Fibroblast of the aortic adventitia (primary cell): ENCODE data around the gene PTRH2. TPM values are rescaled to one million over a fixed set of nuclear protein-coding genes. Genes with fewer than 3 reads are reported as not detected.
A peak's percentile ranks its signal among the peaks of the same experiment; 100 is the strongest.

Experiments
- DNase-seq: peaks from one replicate; pipeline ENCODE4 v3.0.0-alpha.2; 2010; ENCODE audit warnings: low read depth
- H3K4me3 ChIP-seq: 2 replicates; pipeline ENCODE4 v1.5.1; 2011; ENCODE audit warnings: low read depth, mild to moderate bottlenecking, control low read depth, low read length, moderate library complexity
- CTCF ChIP-seq: IDR thresholded peaks from 2 replicates; pipeline ENCODE4 v1.5.1; 2011; ENCODE audit warnings: mild to moderate bottlenecking, low read length, control low read depth, inconsistent platforms; ENCODE audit not compliant: insufficient read depth
- total RNA-seq: library from RNA; depleted of rRNA; stranded (reverse); fragments of >200 nt; gene quantifications from 2 replicates; pipeline ENCODE4 v1.2.3, GENCODE V29; 2012; ENCODE audit warnings: low replicate concordance

Gene PTRH2
- total RNA-seq, 1 donor, result 21.7 TPM

- no peak for DNase-seq
- TF ChIP-seq CTCF, result no peak
- H3K4me3 ChIP-seq, result no peak overlapping the region
Measured at GRCh38 chr17:59751955-59752413, 44.8 kb upstream of the PTRH2 start.

- no peak for DNase-seq
- TF ChIP-seq CTCF, result no peak
- H3K4me3 ChIP-seq, result no peak overlapping the region
Measured at GRCh38 chr17:59748591-59748990, 41.4 kb upstream of the PTRH2 start.

- peak; percentile 64 for TF ChIP-seq CTCF
- peak; percentile 84 for DNase-seq
- H3K4me3 ChIP-seq, result no peak overlapping the region
Measured at GRCh38 chr17:59746849-59747445, 39.7 kb upstream of the PTRH2 start.

GRCh38 chr17:59745040-59745439 lies 37.8 kb upstream of the PTRH2 start:
- no peak for TF ChIP-seq CTCF
- no peak overlapping the region for H3K4me3 ChIP-seq
- DNase-seq, result no peak

GRCh38 chr17:59743842-59744241 lies 36.6 kb upstream of the PTRH2 start:
- no peak for DNase-seq
- no peak overlapping the region for H3K4me3 ChIP-seq
- no peak for TF ChIP-seq CTCF

- no peak overlapping the region for H3K4me3 ChIP-seq
- no peak for DNase-seq
- TF ChIP-seq CTCF, result no peak
Measured at GRCh38 chr17:59737324-59737723, 30.1 kb upstream of the PTRH2 start.

- TF ChIP-seq CTCF, result no peak
- no peak overlapping the region for H3K4me3 ChIP-seq
- no peak for DNase-seq
Measured at GRCh38 chr17:59734226-59734625, 27.0 kb upstream of the PTRH2 start.
